GM13977 (cell line): ENCODE measurements around the gene ACBD6.

ENCODE experiments used
- DNase-seq: peaks from one replicate; pipeline ENCODE4 v3.0.0; 2012; ENCODE audit warnings: low spot score
- CTCF ChIP-seq: IDR thresholded peaks from 2 replicates; pipeline ENCODE4 v1.5.1; 2012; ENCODE audit warnings: mild to moderate bottlenecking, control low read depth; ENCODE audit not compliant: insufficient read depth; ENCODE audit errors: extremely low read depth, missing control alignments
- in situ Hi-C: fragments of 300-500 bp; cut with MboI; formaldehyde crosslinking; loops from one replicate; pipeline ENCODE4 v1.12.0; 2022; ENCODE audit warnings: low sequenced_read_pairs, low pct_unique_long_range_greater_than_20kb, mixed read lengths, inconsistent platforms; ENCODE audit not compliant: unreplicated experiment

The ACBD6 gene

GRCh38 chr1:180262628-180263488 lies 239.5 kb downstream of the ACBD6 start:
- no peak for TF ChIP-seq CTCF
- DNase-seq: no peak
- in situ Hi-C loops: no loop called here

GRCh38 chr1:180261524-180262155 lies 240.7 kb downstream of the ACBD6 start:
- no peak for DNase-seq
- in situ Hi-C loops: no loop called here
- no peak for TF ChIP-seq CTCF

- no peak for TF ChIP-seq CTCF
- in situ Hi-C loops: no loop called here
- DNase-seq: no peak
Measured at GRCh38 chr1:180261030-180261429, 241.3 kb downstream of the ACBD6 start.

- DNase-seq: no peak
- in situ Hi-C loops: no loop called here
- TF ChIP-seq CTCF: no peak
Measured at GRCh38 chr1:180260541-180260940, 241.8 kb downstream of the ACBD6 start.

GRCh38 chr1:180259431-180260338 lies 242.7 kb downstream of the ACBD6 start:
- no peak for DNase-seq
- in situ Hi-C loops: loop anchor here (10.0 kb wide), 1 partner anchor 225 kb away; no protein-coding TSS in a partner anchor
- TF ChIP-seq CTCF: no peak

GRCh38 chr1:180258935-180259334 lies 243.4 kb downstream of the ACBD6 start:
- in situ Hi-C loops: loop anchor here (10.0 kb wide), 1 partner anchor 226 kb away; no protein-coding TSS in a partner anchor
- TF ChIP-seq CTCF: no peak
- no peak for DNase-seq
